ENCODE results near the gene LIMS1. TPM values are rescaled to one million over a fixed set of nuclear protein-coding genes. Genes with fewer than 3 reads are reported as not detected.

The LIMS1 gene
- total RNA-seq, 1 experiment from 2014 or later, result 101 TPM

DNA sequence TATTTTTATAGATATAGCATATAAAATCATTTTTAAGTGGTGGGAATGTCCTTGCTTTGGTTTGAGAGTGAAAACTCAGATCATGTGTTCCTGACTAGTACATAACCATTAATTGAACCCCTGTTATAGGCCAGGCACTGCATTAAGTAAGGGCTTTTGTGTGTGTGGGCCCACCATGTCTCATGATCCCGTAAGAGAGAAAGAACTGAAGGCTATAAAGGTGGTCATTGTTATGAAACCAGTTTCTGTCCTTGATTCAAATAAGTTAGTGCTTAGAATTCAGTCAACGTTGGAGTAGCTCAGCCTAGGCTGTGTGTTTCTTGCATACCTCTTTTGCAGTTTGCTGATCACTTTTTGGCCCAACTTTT, 91.5 kb downstream of the LIMS1 start:
- H3K27ac ChIP-seq (ENCODE audit: low read length), result peak overlapping the region; percentile 78
- DNase-seq (ENCODE audit: low read depth, low spot score) (no peak), ATAC-seq (no peak)
- POLR2A ChIA-PET, result interaction anchor here (0.6 to 0.7 kb wide), 3 partner anchors 10 to 427 kb away, joined by 3 to 15 read pairs (median 11); no protein-coding TSS in a partner anchor
- no peaks in the 10 kb centered on the region for H3K27me3 ChIP-seq (ENCODE audit: control insufficient read depth, insufficient read depth, low read length)
- no peaks in the 10 kb centered on the region for H3K36me3 ChIP-seq (ENCODE audit: control insufficient read depth, insufficient read depth, low read length)
- intact Hi-C loops (cut with micrococcal nuclease; ENCODE audit: unreplicated experiment) (no loop called here), in situ Hi-C loops (cut with HindIII; ENCODE audit: low pct_unique_long_range_greater_than_20kb, low sequenced_read_pairs) (no loop called here)
- no peak overlapping the region for H3K4me3 ChIP-seq (ENCODE audit: low read depth in 2 of 2, low read length in 2 of 2)
- TF ChIP-seq, protein P1, sequence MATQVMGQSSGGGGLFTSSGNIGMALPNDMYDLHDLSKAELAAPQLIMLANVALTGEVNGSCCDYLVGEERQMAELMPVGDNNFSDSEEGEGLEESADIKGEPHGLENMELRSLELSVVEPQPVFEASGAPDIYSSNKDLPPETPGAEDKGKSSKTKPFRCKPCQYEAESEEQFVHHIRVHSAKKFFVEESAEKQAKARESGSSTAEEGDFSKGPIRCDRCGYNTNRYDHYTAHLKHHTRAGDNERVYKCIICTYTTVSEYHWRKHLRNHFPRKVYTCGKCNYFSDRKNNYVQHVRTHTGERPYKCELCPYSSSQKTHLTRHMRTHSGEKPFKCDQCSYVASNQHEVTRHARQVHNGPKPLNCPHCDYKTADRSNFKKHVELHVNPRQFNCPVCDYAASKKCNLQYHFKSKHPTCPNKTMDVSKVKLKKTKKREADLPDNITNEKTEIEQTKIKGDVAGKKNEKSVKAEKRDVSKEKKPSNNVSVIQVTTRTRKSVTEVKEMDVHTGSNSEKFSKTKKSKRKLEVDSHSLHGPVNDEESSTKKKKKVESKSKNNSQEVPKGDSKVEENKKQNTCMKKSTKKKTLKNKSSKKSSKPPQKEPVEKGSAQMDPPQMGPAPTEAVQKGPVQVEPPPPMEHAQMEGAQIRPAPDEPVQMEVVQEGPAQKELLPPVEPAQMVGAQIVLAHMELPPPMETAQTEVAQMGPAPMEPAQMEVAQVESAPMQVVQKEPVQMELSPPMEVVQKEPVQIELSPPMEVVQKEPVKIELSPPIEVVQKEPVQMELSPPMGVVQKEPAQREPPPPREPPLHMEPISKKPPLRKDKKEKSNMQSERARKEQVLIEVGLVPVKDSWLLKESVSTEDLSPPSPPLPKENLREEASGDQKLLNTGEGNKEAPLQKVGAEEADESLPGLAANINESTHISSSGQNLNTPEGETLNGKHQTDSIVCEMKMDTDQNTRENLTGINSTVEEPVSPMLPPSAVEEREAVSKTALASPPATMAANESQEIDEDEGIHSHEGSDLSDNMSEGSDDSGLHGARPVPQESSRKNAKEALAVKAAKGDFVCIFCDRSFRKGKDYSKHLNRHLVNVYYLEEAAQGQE (IDR thresholded peaks at IDR 0.05; ENCODE audit: insufficient read depth in 1 of 2, low read depth in 2 of 2, low read length in 1 of 2), result no peak
- TF ChIP-seq SIN3A (IDR thresholded peaks at IDR 0.05; ENCODE audit: borderline replicate concordance, insufficient read depth, low read depth, low read length) (no peak), TCF7L2 (IDR thresholded peaks at IDR 0.05; ENCODE audit: low read depth, low read length) (no peak), POLR2AphosphoS5 (IDR thresholded peaks at IDR 0.05; ENCODE audit: low read depth, low read length) (no peak)
- TF ChIP-seq, protein P2, sequence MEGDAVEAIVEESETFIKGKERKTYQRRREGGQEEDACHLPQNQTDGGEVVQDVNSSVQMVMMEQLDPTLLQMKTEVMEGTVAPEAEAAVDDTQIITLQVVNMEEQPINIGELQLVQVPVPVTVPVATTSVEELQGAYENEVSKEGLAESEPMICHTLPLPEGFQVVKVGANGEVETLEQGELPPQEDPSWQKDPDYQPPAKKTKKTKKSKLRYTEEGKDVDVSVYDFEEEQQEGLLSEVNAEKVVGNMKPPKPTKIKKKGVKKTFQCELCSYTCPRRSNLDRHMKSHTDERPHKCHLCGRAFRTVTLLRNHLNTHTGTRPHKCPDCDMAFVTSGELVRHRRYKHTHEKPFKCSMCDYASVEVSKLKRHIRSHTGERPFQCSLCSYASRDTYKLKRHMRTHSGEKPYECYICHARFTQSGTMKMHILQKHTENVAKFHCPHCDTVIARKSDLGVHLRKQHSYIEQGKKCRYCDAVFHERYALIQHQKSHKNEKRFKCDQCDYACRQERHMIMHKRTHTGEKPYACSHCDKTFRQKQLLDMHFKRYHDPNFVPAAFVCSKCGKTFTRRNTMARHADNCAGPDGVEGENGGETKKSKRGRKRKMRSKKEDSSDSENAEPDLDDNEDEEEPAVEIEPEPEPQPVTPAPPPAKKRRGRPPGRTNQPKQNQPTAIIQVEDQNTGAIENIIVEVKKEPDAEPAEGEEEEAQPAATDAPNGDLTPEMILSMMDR (IDR thresholded peaks at IDR 0.05), result no peak
- CTCF ChIA-PET, result interaction anchor here (0.8 kb wide), 1 partner anchor 10 kb away, joined by 3 read pairs; no protein-coding TSS in a partner anchor
- no peaks in the 10 kb centered on the region for H3K9me3 ChIP-seq (ENCODE audit: control insufficient read depth, insufficient read depth, low read depth, low read length)
- H3K4me1 ChIP-seq (ENCODE audit: control insufficient read depth, insufficient read depth, low read length), result peaks cover 48% of the 10 kb centered on the region
- BruUV-seq (replicated peaks), result no TSS peak

DNA sequence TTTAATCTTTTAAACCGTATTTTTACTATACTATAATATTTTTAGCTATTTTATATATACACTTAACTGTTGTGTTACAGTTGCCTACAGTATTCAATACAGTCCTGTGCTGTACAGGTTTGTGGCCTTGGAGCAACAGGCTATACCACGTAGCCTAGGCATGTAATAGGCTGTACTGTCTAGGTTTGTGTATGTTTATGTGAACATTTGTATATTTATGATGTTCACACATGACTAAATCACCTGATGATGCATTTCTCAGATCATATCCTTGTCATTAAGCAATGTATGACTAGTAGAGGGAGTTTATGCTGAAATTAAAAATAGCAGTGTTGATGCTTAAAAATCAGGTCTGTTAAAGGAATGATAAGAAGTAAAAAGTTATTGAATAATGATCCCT, 92.7 kb downstream of the LIMS1 start:
- no peak for TF ChIP-seq POLR2AphosphoS5 (IDR thresholded peaks at IDR 0.05; ENCODE audit: low read depth, low read length)
- TF ChIP-seq TCF7L2 (IDR thresholded peaks at IDR 0.05; ENCODE audit: low read depth, low read length), result no peak
- TF ChIP-seq, protein P2 (IDR thresholded peaks at IDR 0.05), result no peak
- TF ChIP-seq SIN3A (IDR thresholded peaks at IDR 0.05; ENCODE audit: borderline replicate concordance, insufficient read depth, low read depth, low read length), result no peak
- TF ChIP-seq, protein P1 (IDR thresholded peaks at IDR 0.05; ENCODE audit: insufficient read depth in 1 of 2, low read depth in 2 of 2, low read length in 1 of 2), result no peak
- no peaks in the 10 kb centered on the region for H3K27me3 ChIP-seq (ENCODE audit: control insufficient read depth, insufficient read depth, low read length)
- DNase-seq (ENCODE audit: low read depth, low spot score) (no peak), ATAC-seq (no peak)
- H3K9me3 ChIP-seq (ENCODE audit: control insufficient read depth, insufficient read depth, low read depth, low read length), result no peaks in the 10 kb centered on the region
- peak overlapping the region; percentile 78; the same call in 1 of the 2 replicates for H3K27ac ChIP-seq (ENCODE audit: low read length)
- peaks cover 43% of the 10 kb centered on the region for H3K4me1 ChIP-seq (ENCODE audit: control insufficient read depth, insufficient read depth, low read length)
- no peak overlapping the region for H3K4me3 ChIP-seq (ENCODE audit: low read depth in 2 of 2, low read length in 2 of 2)
- no TSS peak for BruUV-seq (replicated peaks)
- intact Hi-C loops (cut with micrococcal nuclease; ENCODE audit: unreplicated experiment), result no loop called here
- H3K36me3 ChIP-seq (ENCODE audit: control insufficient read depth, insufficient read depth, low read length), result no peaks in the 10 kb centered on the region
- ChIA-PET CTCF (interaction anchor here (0.8 kb wide), 1 partner anchor 9 kb away, joined by 3 read pairs; no protein-coding TSS in a partner anchor), POLR2A (no interaction called here)
- in situ Hi-C loops (cut with HindIII; ENCODE audit: low pct_unique_long_range_greater_than_20kb, low sequenced_read_pairs), result no loop called here
